NCI-H2171 treated with DMSO at 0.1 percent for 48 hours (cell line): ENCODE results near the gene ARHGAP19.
A peak's percentile ranks its signal among the peaks of the same experiment; 100 is the strongest.

Experiments used
- DNase-seq: peaks from one replicate; lab custom pipeline; 2025; lab: John Stamatoyannopoulos, UW

ARHGAP19 gene

DNA sequence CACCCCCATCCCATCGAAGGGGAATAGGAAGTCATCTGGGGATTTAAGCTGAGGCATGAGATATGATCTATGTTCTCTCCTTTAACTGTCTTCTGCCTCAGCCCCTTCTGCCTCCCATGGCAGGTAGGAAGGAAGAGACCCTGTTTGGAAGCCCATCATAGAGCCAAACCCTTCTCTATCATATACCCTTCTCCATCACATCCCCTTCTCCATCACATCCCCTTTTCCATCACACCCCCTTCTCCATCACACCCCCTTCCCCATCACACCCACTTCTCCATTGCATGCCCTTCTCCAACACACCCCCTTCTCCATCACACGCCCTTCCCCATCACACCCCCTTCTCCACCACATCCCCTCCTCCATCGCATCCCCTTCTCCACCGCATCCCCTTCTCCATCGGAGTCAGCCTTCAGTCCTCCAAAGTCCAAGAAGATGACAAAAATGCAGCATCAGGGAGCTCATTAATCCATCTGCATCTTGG lies 99.4 kb downstream of the ARHGAP19 start:
- no peak for DNase-seq

- DNase-seq = no peak
Measured at GRCh38 chr10:97190450-97190849, 102.0 kb downstream of the ARHGAP19 start.

DNA sequence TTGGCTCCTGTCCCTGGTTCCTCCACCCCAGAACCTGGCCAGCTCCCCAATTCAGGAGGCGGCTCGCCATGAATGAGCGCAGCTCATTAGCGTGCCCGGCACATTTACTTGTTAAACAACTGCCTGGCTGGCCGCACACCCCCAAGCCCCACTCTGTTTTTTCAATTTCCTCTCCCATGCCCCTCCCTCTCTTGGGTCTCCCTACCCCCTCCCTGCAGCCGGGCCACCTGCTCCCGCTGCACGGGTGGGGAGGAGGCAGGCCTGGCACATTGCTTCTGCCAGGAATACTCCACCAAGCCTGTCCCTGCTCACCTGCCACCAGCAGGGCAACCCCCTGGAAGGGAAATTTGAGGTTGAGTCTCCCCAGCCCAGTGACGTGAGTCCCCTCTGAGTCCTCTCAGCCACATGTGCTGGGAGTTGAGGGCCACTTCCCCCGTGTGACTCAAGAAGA lies 104.2 kb downstream of the ARHGAP19 start:
- DNase-seq = peak; percentile 78

DNA sequence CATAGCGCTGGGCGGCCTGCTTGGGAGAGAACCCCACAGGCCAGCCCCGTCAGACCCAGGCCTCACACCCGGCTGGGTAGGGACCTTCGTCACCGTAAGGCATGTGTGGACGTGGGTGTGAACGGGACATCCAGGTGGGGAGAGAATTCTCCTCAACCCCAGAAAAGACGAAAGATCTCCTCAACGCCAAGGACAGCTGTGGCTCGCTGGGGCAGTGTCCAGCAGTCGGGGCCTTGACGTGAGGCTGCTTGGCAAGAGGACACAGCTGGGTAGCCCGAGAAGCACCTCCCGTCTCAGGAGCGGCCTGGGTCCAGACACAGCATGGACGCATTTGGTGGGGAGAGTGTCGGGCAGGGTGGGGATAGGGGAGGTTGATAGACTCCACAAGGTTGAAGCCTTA lies 105.5 kb downstream of the ARHGAP19 start:
- DNase-seq = no peak

- DNase-seq = peak; percentile 76
Measured at GRCh38 chr10:97185326-97186058, 106.9 kb downstream of the ARHGAP19 start, which contains the start of gene SLIT1. SLIT1 (minus strand) TSS chr10:97185959; CDS start chr10:97185674, 285 bp downstream.

GRCh38 chr10:97184971-97185325 lies 107.5 kb downstream of the ARHGAP19 start:
- DNase-seq = no peak

DNA sequence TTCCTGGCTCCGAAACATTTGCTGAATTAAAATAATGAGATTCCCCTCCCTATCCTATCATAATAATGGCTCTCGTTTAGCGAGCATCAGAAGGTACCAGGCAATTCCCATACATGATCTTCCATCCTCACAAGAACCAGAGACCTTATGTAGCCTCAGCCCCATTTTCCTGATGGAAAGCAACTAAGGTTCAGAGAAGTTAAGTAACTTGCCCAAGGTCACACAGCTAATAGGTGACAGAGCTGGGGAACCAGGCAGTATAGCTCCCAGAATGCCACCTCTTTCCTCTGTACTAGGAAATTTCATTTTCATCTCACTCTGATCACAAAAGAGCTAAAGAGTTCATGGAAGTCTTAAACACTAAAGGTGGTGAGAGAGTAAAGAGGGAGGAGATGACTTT lies 109.1 kb downstream of the ARHGAP19 start:
- no peak for DNase-seq

DNA sequence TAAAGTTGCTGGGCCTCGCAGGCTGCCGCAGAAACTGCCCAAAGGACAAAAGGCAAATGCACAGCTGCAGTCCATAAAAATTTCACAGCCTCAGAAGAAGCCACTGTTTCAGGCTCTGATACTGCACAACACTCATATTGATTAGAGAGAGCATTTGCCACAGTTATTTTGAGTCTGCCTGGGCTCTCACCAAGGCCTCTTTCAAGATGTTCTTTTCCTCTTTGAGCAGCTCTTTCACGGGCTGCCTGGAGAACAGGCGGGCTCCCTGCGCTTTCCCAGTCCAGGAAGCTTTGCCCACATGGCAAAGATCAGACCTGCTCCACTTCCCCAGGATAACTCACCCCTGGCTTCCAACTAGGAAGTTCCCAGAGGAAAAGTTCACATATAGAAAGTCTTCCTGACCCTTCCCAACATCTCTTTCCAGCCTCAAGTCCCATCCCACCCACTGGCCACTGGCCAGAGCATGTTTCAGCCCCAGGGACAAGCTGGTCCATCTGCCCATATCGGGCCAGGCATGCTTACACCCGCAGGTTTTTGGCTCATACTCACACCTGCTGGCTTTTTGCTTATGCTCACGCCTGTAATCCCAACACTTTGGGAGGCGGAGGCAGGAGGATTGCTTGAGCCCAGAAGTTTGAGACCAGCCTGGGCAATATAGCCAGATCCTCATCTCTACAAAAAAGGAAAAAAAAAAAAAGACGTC lies 110.0 kb downstream of the ARHGAP19 start:
- no peak for DNase-seq

- DNase-seq = no peak
Measured at GRCh38 chr10:97180986-97181385, 111.5 kb downstream of the ARHGAP19 start.

DNA sequence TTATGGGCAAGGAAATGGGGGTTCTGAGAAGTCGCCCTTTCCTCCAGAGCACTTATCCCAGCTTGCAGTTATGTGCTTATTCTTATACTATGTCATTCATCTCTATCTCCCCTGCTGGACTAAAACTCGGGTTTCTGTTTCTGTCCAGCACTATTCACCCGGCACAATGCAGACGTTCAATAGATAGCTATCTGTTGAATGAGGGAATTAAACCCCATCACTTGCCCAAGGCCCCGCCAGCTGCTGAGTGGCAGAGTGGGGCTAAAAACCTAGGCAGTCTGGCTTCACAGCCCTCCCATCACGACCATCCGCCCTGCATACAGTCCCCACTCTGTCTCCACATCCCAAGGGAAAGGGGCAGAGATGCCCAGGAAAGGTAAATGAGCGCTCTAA lies 112.1 kb downstream of the ARHGAP19 start:
- DNase-seq = no peak

DNA sequence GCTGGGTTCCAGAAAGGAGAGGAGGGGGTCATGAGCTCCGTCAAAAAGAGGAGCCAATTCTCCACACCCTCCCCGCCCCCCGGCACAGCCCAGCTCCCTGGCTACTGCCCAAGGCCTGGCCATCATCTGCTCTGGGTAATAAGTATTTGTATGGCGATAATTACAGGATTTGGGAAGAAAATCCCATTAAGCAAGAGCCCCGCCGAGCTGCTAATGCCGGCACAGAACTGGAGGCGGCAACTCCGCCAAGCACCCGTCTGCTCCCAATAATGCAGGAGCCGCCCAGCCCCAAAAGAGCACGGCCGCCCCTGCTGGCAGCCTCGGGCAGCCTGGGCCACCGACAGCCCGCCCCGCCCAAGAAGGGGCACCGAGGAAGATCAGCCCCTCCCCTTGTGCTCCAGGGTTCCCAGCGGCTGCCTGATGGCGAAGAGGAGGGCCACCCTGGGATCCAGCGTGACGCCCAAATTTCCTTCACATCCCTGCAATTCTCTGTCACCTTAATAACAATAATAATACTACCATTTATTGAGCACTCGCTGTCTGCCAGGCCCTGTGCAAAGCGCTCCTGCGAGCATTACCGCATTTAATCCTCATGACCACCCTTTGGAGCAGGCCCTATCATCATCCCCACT lies 112.6 kb downstream of the ARHGAP19 start:
- peak; percentile 16 for DNase-seq

DNA sequence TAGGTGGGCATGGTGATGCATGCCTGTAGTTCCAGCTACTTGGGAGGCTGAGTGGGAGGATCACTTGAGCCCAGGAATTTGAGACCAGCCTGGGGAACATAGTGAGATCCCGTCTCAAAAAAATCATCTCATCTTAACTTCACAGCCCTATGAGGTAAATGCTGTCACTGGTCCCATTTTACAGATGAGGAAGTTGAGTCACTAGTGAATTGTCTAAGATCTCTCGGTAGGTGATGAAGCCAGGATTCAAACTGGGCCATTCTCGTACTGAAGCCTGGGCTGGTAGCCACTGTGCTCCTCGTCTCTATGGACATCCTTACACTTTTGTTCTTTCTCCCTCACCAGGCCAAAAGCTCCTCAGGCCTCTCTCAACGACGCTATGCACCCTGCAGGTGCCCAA lies 113.1 kb downstream of the ARHGAP19 start:
- DNase-seq = no peak

DNA sequence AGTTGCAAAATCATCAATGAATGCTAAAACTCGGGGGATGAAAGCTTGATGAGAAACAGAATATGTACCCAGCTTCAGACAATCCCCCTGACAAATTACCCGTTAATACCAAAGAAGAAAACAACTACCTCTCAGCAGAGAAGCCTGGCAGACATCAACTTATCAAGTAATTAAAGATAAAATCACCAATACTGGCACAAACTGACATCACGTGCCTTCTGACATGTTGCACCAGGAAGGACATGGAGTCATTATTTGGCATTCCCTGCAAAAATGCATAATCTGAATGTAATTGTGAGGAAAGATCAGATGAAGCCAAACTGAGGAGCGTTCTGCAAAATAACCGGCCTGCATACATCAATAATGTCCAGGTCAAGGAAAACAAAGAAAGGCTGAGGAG lies 114.4 kb downstream of the ARHGAP19 start:
- DNase-seq = no peak

GRCh38 chr10:97176226-97176625 lies 116.2 kb downstream of the ARHGAP19 start:
- no peak for DNase-seq

DNA sequence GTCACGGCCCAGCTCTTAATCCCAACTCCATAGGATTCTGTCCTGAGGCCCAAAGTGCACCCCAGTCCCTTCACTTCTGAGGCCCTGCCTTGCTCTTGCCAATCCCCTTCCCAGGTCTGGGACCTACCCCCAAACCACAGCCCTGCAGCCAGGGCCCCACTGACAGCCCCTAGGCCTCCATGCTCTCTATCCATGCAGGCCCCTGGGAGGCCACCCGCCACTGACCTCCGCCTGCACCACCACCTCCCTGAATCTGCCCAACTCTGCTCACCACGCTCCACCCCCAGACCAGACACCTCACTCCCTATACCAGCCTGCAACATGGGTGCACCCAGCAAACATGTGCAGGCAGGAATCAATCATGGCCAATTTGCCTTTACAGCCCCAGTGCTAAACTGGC lies 116.9 kb downstream of the ARHGAP19 start:
- no peak for DNase-seq

- no peak for DNase-seq
Measured at GRCh38 chr10:97174941-97175340, 117.5 kb downstream of the ARHGAP19 start.

DNA sequence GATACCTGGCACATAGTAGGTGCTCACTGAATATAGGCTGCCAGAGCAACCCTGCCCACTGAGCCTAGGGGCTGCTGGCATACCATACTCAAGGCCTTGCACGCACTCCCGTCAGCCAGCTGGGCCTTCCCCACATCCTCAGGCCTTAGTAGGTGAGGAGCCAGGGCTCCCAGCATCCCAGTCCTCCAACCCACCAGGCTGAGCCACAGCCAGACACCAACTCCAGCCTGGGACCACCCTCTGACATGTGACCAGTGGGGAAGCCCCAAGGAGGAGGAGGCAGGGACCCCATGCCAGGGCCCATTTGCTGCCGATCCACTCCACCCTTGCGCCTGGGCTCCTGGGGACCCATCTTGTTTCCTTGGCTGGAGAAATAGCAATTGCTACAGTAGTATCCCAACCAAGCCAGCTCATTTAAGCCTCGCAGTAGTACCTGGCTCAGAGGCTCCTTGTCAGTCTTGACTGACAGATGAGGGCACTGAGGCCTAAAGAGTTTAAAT lies 118.1 kb downstream of the ARHGAP19 start:
- no peak for DNase-seq

- no peak for DNase-seq
Measured at GRCh38 chr10:97173036-97173435, 119.4 kb downstream of the ARHGAP19 start.
